Neuron (in vitro differentiated cells): ENCODE data around the gene CACNB2.

Source experiments
- H2AFZ ChIP-seq: one replicate; pipeline ENCODE4 v1.6.1; 2013; ENCODE audit warnings: low read depth, mild to moderate bottlenecking, inconsistent platforms, low read length, moderate library complexity
- H3K27me3 ChIP-seq: one replicate; pipeline ENCODE4 v1.6.1; 2013; ENCODE audit warnings: low read length; ENCODE audit not compliant: insufficient read depth
- H3K36me3 ChIP-seq: one replicate; pipeline ENCODE4 v1.6.1; 2013; ENCODE audit warnings: low read length; ENCODE audit not compliant: insufficient read depth
- H3K4me1 ChIP-seq: one replicate; pipeline ENCODE4 v1.6.1; 2013; ENCODE audit warnings: low read length; ENCODE audit not compliant: insufficient read depth
- H3K4me3 ChIP-seq: 2 replicates; pipeline ENCODE4 v1.5.1; 2013; ENCODE audit warnings: mild to moderate bottlenecking, low read length, moderate library complexity
- H3K9me3 ChIP-seq: one replicate; pipeline ENCODE4 v1.6.1; 2013; ENCODE audit warnings: low read length

CACNB2 gene

GRCh38 chr10:18401416-18402195, 261.4 kb downstream of the CACNB2 start:
- Histone ChIP-seq H3K27me3 (peaks cover 22% of the 10 kb centered on the region), H2AFZ (no peak overlapping the region), H3K4me3 (no peak overlapping the region), H3K9me3 (no peaks in the 10 kb centered on the region), H3K4me1 (peaks cover 6% of the 10 kb centered on the region), H3K36me3 (no peaks in the 10 kb centered on the region)

GRCh38 chr10:18402853-18403252, 262.6 kb downstream of the CACNB2 start:
- no peaks in the 10 kb centered on the region for H3K36me3 ChIP-seq
- no peak overlapping the region for H2AFZ ChIP-seq
- peaks cover 22% of the 10 kb centered on the region for H3K27me3 ChIP-seq
- H3K4me1 ChIP-seq, result peaks cover 6% of the 10 kb centered on the region
- no peak overlapping the region for H3K4me3 ChIP-seq
- no peaks in the 10 kb centered on the region for H3K9me3 ChIP-seq

- H3K27me3 ChIP-seq, result peaks cover 22% of the 10 kb centered on the region
- H3K36me3 ChIP-seq, result no peaks in the 10 kb centered on the region
- H3K9me3 ChIP-seq, result no peaks in the 10 kb centered on the region
- peaks cover 6% of the 10 kb centered on the region for H3K4me1 ChIP-seq
- no peak overlapping the region for H3K4me3 ChIP-seq
- no peak overlapping the region for H2AFZ ChIP-seq
Measured at GRCh38 chr10:18404530-18404929, 264.3 kb downstream of the CACNB2 start.

- Histone ChIP-seq H3K4me3 (no peak overlapping the region), H2AFZ (no peak overlapping the region), H3K4me1 (peaks cover 6% of the 10 kb centered on the region), H3K27me3 (peaks cover 13% of the 10 kb centered on the region), H3K9me3 (no peaks in the 10 kb centered on the region), H3K36me3 (no peaks in the 10 kb centered on the region)
Measured at GRCh38 chr10:18406136-18406535, 265.9 kb downstream of the CACNB2 start.

GRCh38 chr10:18409599-18410397, 269.6 kb downstream of the CACNB2 start:
- H3K9me3 ChIP-seq, result no peaks in the 10 kb centered on the region
- no peak overlapping the region for H2AFZ ChIP-seq
- no peaks in the 10 kb centered on the region for H3K36me3 ChIP-seq
- no peaks in the 10 kb centered on the region for H3K4me1 ChIP-seq
- no peaks in the 10 kb centered on the region for H3K27me3 ChIP-seq
- no peak overlapping the region for H3K4me3 ChIP-seq

- Histone ChIP-seq H3K27me3 (no peaks in the 10 kb centered on the region), H3K36me3 (no peaks in the 10 kb centered on the region), H3K9me3 (no peaks in the 10 kb centered on the region), H3K4me1 (no peaks in the 10 kb centered on the region), H3K4me3 (no peak overlapping the region), H2AFZ (no peak overlapping the region)
Measured at GRCh38 chr10:18414061-18414460, 273.8 kb downstream of the CACNB2 start.

GRCh38 chr10:18417950-18418527, 277.8 kb downstream of the CACNB2 start:
- no peaks in the 10 kb centered on the region for H3K27me3 ChIP-seq
- H3K4me3 ChIP-seq, result no peak overlapping the region
- H3K36me3 ChIP-seq, result no peaks in the 10 kb centered on the region
- no peaks in the 10 kb centered on the region for H3K4me1 ChIP-seq
- no peak overlapping the region for H2AFZ ChIP-seq
- H3K9me3 ChIP-seq, result no peaks in the 10 kb centered on the region

- no peaks in the 10 kb centered on the region for H3K36me3 ChIP-seq
- H2AFZ ChIP-seq, result no peak overlapping the region
- no peak overlapping the region for H3K4me3 ChIP-seq
- no peaks in the 10 kb centered on the region for H3K27me3 ChIP-seq
- no peaks in the 10 kb centered on the region for H3K4me1 ChIP-seq
- no peaks in the 10 kb centered on the region for H3K9me3 ChIP-seq
Measured at GRCh38 chr10:18418541-18419215, 278.5 kb downstream of the CACNB2 start.

GRCh38 chr10:18419945-18420344, 279.7 kb downstream of the CACNB2 start:
- H3K4me3 ChIP-seq, result no peak overlapping the region
- no peaks in the 10 kb centered on the region for H3K4me1 ChIP-seq
- H3K36me3 ChIP-seq, result no peaks in the 10 kb centered on the region
- H3K27me3 ChIP-seq, result no peaks in the 10 kb centered on the region
- H3K9me3 ChIP-seq, result no peaks in the 10 kb centered on the region
- H2AFZ ChIP-seq, result no peak overlapping the region

- Histone ChIP-seq H3K36me3 (no peaks in the 10 kb centered on the region), H3K4me1 (no peaks in the 10 kb centered on the region), H3K9me3 (no peaks in the 10 kb centered on the region), H3K27me3 (no peaks in the 10 kb centered on the region), H2AFZ (no peak overlapping the region), H3K4me3 (no peak overlapping the region)
Measured at GRCh38 chr10:18421726-18422293, 281.6 kb downstream of the CACNB2 start.

- no peak overlapping the region for H2AFZ ChIP-seq
- H3K9me3 ChIP-seq, result no peaks in the 10 kb centered on the region
- no peaks in the 10 kb centered on the region for H3K4me1 ChIP-seq
- no peaks in the 10 kb centered on the region for H3K27me3 ChIP-seq
- no peaks in the 10 kb centered on the region for H3K36me3 ChIP-seq
- H3K4me3 ChIP-seq, result no peak overlapping the region
Measured at GRCh38 chr10:18423058-18423637, 282.9 kb downstream of the CACNB2 start.

- H3K36me3 ChIP-seq, result no peaks in the 10 kb centered on the region
- no peaks in the 10 kb centered on the region for H3K9me3 ChIP-seq
- no peak overlapping the region for H2AFZ ChIP-seq
- H3K27me3 ChIP-seq, result no peaks in the 10 kb centered on the region
- H3K4me3 ChIP-seq, result no peak overlapping the region
- H3K4me1 ChIP-seq, result no peaks in the 10 kb centered on the region
Measured at GRCh38 chr10:18424200-18424599, 284.0 kb downstream of the CACNB2 start.
